ENCODE measurements around the gene FAM20C. TPM values are rescaled to one million over a fixed set of nuclear protein-coding genes. Genes with fewer than 3 reads are reported as not detected.

The FAM20C gene
- total and polyA plus RNA-seq, 2 donors (not counting 3 experiments of a cell fraction or from before 2014, with no cell fraction given), result 14.2 to 34.5 TPM

DNA sequence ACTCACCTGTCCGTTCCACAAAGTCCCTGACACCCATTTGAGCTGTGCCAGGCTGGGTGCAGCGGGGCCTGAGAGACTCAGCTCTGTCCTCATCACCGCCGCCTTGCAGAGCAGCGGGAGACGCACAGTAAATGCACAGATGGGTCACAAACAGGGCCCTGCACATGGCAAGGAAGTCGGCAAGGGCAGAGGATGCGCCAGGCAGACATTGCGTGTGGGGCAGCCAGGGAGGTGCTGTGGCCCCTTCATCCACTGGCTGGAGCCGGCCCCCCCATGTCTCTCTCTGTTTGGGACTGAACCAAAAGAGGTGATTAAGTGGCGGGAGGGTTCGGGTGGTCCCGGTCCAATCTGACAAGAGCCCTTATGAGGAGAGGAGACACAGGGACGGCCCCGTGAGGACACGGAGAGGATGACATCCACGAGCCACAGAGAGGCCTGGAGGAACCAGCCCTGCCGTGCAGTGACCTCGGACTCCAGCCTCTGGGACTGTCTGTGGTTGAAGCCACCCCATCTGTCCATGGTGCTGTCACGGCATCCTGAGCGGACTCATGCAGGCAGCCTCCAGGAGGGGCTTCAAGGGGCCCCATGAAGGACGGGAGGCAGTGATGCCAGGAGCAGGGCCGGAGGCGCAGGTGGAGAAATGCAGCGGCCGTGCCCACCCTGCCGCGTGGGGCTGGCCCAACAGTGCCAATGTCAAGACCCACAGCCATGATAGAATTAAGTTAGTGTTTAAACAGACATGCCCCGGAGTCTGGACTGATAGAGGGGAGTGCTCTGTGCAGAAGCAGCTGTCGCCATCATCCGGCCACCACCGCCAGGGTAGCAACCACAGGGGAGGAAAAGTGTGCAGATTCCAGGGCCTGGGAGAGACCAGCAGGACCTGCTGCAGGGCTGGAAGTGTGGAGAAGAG, 69.2 kb downstream of the FAM20C start:
- dilution Hi-C loops (cut with MboI; ENCODE audit: extremely low pct_ligation_motif_present, low sequenced_read_pairs) (no loop called here), intact Hi-C loops (cut with micrococcal nuclease) (no loop called here)
- Histone ChIP-seq H3K9ac (replicated peaks; ENCODE audit: extremely low read depth, insufficient read depth, low read length) (no peak overlapping the region), H3K4me3 (replicated peaks in 1 of 3; ENCODE audit: insufficient read depth in 1 of 3, low read depth in 1 of 3, low read length in 3 of 3) (no peak overlapping the region), H3K4me2 (ENCODE audit: insufficient read depth, low read length) (no peak overlapping the region), H4K20me1 (replicated peaks; ENCODE audit: control insufficient read depth, extremely low read depth, insufficient read depth, low read length) (no peaks in the 10 kb centered on the region), H3K9me3 (replicated peaks; ENCODE audit: control insufficient read depth, insufficient read depth, low read length) (no peaks in the 10 kb centered on the region), H3K79me2 (ENCODE audit: control insufficient read depth, insufficient read depth, low read length) (no peaks in the 10 kb centered on the region), H3K36me3 (ENCODE audit: control insufficient read depth in 2 of 2, extremely low read depth in 1 of 2, insufficient read depth in 2 of 2, low read length in 2 of 2) (peaks cover 0 to 8% of the 10 kb centered on the region in 2 experiments), H3K27ac (ENCODE audit: insufficient read depth, low read depth, low read length) (no peak overlapping the region), H2AFZ (ENCODE audit: low read depth, low read length) (no peak overlapping the region), H3K27me3 (ENCODE audit: control insufficient read depth in 2 of 2, insufficient read depth in 2 of 2, low read length in 2 of 2) (no peaks in the 10 kb centered on the region), H3K9me1 (replicated peaks; ENCODE audit: control insufficient read depth, extremely low read depth, insufficient read depth, low read length) (no peaks in the 10 kb centered on the region), H3K4me1 (ENCODE audit: control insufficient read depth, extremely low read depth, insufficient read depth, low read length) (no peaks in the 10 kb centered on the region)
- no TSS peak for BruUV-seq (replicated peaks)
- ChIA-PET POLR2A (no interaction called here), CTCF (no interaction called here)
- FAIRE-seq (no peak), DNase-seq (ENCODE audit: low read depth, low spot score) (no peak)
- TF ChIP-seq GATA2 (IDR thresholded peaks at IDR 0.05; ENCODE audit: insufficient read depth, insufficient read length, low read depth, low read length) (no peak), POLR2A (IDR thresholded peaks at IDR 0.05; ENCODE audit: low read depth, low read length) (no peak), JUN (IDR thresholded peaks at IDR 0.05; ENCODE audit: borderline replicate concordance, insufficient read depth, insufficient read length, low read depth) (no peak), POLR2AphosphoS5 (IDR thresholded peaks at IDR 0.05; ENCODE audit: insufficient read depth, low read depth, low read length) (no peak), FOS (IDR thresholded peaks at IDR 0.05; ENCODE audit: borderline replicate concordance, insufficient read depth, low read length) (no peak), EZH2 (IDR thresholded peaks at IDR 0.05; ENCODE audit: borderline replicate concordance, low read depth, low read length, severe bottlenecking) (no peak), MYC (IDR thresholded peaks at IDR 0.05; ENCODE audit: low read depth, low read length) (no peak)
- TF ChIP-seq, protein P1, sequence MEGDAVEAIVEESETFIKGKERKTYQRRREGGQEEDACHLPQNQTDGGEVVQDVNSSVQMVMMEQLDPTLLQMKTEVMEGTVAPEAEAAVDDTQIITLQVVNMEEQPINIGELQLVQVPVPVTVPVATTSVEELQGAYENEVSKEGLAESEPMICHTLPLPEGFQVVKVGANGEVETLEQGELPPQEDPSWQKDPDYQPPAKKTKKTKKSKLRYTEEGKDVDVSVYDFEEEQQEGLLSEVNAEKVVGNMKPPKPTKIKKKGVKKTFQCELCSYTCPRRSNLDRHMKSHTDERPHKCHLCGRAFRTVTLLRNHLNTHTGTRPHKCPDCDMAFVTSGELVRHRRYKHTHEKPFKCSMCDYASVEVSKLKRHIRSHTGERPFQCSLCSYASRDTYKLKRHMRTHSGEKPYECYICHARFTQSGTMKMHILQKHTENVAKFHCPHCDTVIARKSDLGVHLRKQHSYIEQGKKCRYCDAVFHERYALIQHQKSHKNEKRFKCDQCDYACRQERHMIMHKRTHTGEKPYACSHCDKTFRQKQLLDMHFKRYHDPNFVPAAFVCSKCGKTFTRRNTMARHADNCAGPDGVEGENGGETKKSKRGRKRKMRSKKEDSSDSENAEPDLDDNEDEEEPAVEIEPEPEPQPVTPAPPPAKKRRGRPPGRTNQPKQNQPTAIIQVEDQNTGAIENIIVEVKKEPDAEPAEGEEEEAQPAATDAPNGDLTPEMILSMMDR (IDR thresholded peaks at IDR 0.05; ENCODE audit: extremely low read depth in 1 of 2, insufficient read depth in 1 of 2, low read depth in 1 of 2, low read length in 2 of 2), result no peak
- TF ChIP-seq, protein P2, sequence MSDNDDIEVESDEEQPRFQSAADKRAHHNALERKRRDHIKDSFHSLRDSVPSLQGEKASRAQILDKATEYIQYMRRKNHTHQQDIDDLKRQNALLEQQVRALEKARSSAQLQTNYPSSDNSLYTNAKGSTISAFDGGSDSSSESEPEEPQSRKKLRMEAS (IDR thresholded peaks at IDR 0.05; ENCODE audit: insufficient read depth, insufficient read length), result no peak
